ENCODE results near the gene TTLL8. TPM values are rescaled to one million over a fixed set of nuclear protein-coding genes. Genes with fewer than 3 reads are reported as not detected.

The TTLL8 gene
- total RNA-seq, result not detected

DNA sequence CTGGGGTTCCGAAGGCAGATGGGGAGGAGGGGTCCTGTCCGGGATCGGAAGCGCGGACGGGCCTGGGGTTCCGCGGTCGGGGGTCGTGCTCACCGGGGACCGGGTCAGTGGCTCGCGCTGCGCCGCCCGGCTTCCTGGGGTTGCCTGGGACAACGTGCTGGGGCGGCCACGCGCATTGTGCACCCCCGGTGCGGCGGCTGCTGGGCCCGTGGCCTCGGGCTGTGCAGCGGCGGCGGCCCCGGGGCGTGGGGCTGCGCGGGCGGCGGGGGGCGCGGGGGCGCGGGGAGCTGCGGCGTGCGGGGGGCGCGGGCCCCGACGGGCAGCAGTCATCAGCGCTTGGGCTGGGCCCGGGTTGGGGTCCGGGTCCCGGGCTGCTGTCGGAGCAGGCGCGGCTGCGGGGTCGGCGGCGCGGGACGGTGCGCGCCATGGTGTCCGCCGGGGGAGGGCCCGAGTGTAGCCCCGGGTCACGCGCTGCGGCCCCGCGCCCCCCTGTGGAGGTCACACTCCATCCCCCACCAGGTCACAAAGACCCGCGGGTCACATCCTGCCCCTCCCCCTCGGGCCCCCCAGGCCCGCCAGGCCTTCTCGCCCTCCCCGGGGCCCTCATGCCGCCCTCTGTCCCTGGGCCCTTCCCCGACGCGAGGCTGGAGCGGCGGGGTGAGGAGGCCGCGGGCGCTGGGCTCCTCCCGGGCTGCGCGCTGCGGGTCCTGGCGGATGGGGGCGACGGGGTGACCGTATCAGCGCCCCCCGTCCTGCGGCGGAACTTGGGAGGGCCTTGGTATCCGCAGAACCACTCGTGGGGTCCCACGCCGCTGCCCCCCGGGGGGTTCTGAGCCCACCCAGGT is at the start of gene TTLL8:
TTLL8 (minus strand) TSS at position 238 of the 845 bp plus-strand sequence.
- whole genome bisulfite sequencing, 2 donors, result 10 to 32% methylated on average over 17 to 72 of the region's 102 CpGs
- peaks cover 14% of the 10 kb centered on the region for H3K4me1 ChIP-seq
- TF ChIP-seq POLR2A (IDR thresholded peaks at IDR 0.05), result no peak
- TF ChIP-seq, protein P1, sequence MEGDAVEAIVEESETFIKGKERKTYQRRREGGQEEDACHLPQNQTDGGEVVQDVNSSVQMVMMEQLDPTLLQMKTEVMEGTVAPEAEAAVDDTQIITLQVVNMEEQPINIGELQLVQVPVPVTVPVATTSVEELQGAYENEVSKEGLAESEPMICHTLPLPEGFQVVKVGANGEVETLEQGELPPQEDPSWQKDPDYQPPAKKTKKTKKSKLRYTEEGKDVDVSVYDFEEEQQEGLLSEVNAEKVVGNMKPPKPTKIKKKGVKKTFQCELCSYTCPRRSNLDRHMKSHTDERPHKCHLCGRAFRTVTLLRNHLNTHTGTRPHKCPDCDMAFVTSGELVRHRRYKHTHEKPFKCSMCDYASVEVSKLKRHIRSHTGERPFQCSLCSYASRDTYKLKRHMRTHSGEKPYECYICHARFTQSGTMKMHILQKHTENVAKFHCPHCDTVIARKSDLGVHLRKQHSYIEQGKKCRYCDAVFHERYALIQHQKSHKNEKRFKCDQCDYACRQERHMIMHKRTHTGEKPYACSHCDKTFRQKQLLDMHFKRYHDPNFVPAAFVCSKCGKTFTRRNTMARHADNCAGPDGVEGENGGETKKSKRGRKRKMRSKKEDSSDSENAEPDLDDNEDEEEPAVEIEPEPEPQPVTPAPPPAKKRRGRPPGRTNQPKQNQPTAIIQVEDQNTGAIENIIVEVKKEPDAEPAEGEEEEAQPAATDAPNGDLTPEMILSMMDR (IDR thresholded peaks at IDR 0.05), result no peak
- no peaks in the 10 kb centered on the region for H3K36me3 ChIP-seq (replicated peaks in 1 of 2; ENCODE audit: insufficient read depth in 1 of 2, low read depth in 2 of 2)
- H3K9me3 ChIP-seq, result no peaks in the 10 kb centered on the region
- H3K27ac ChIP-seq, result no peak within 1 kb of the TSS
- ATAC-seq, result no peak
- H3K4me3 ChIP-seq, result no peak within 1 kb of the TSS
- no peak for DNase-seq
- intact Hi-C loops (cut with DNase I), result no loop called here
- H3K27me3 ChIP-seq, result peaks cover 0 to 9% of the 10 kb centered on the region in 2 donors

DNA sequence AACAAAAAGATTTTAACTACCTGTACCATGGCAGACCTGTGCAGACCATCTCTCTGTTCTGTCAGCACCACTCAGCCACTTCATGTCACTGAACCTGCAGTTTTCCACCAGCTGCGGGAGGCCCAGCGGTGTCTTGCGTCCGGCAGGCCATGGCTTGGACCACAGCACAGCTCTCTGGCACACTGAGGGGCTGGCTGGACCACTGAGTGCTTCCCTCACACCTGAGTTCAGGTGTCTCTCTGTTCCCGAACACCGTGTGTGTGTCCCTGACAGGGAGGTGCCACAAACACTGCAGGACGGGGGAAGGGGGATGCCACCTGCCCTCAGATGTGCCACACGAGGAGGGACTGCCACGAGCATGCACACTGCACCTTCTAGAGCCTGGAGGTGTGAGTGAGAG is 49.4 kb upstream of the TTLL8 start:
- H3K36me3 ChIP-seq (replicated peaks in 1 of 2; ENCODE audit: insufficient read depth in 1 of 2, low read depth in 2 of 2), result no peaks in the 10 kb centered on the region
- no peaks in the 10 kb centered on the region for H3K9me3 ChIP-seq
- intact Hi-C loops (cut with DNase I), result no loop called here
- DNase-seq (no peak), ATAC-seq (no peak)
- TF ChIP-seq, protein P1 (IDR thresholded peaks at IDR 0.05), result no peak
- TF ChIP-seq POLR2A (IDR thresholded peaks at IDR 0.05), result no peak
- no peaks in the 10 kb centered on the region for H3K4me1 ChIP-seq
- no peaks in the 10 kb centered on the region for H3K27me3 ChIP-seq
- no peak overlapping the region for H3K27ac ChIP-seq
- H3K4me3 ChIP-seq, result no peak overlapping the region
- WGBS, 2 donors, result 78 to 80% methylated on average over 8 to 9 of the region's 9 CpGs

DNA sequence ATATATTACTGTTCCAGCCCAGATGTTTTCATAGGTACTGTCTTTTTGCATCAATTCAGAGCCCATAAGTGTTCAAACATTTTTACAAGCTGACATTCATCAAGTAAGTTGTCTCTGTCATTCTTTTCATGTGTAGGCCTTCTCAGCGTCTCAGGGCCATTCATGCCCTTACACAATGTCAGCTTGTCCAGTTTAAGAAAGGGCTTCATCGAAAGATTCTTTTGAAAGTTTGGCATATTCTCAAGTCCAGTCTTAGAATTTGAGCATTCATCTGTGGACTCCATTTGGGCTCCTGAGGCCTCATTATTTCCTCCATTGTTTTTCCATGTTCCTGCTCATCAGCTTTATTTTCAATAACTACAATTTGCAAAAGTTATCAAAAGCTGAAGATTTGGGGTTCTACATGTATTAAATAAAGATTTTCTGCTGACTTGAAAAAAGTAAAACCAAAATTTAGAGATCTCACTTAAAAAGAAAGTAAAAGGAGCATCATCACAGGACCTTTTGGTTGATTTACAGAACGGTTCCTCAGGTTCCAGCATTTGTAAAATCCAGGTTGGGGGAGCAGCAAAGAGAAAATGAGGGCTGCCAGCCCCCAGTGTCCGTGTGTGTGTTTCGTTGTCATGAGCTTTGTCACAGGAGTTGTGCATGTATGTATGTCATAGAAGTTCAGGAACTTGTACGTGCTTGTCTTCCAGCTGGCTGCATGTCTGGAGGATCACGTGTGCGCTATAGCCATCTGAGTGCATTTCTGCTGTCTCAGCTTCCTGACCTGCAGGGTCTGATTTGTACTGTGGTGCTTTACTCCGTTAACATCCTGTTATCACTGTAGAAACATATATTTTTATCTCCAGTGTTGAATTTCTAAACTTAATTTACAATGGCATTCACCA is 47.4 kb upstream of the TTLL8 start:
- DNase-seq, result peak in 1 of 4 donors; percentile 22

DNA sequence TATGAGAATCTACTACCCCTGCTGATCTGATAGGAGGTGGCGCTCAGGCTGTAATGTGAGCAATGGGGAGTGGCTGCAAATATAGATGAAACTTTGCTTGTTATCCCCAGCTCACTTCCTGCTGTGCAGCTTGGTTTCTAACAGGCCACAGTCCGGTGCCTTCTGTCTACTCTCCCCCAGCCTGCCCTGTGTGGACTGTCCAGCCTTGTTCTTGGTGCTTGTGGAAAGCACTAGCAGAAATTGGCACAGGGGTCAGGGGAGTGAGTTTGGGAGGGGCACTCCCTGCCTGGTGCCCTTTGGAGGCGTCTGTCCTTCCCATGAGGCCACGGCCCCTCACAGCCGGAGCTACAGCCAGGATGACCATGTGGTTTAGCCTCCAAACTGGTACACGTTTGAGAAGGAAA is 46.0 kb upstream of the TTLL8 start:
- Histone ChIP-seq H3K4me3 (no peak overlapping the region), H3K9me3 (no peaks in the 10 kb centered on the region), H3K4me1 (no peaks in the 10 kb centered on the region), H3K36me3 (replicated peaks in 1 of 2; ENCODE audit: insufficient read depth in 1 of 2, low read depth in 2 of 2) (no peaks in the 10 kb centered on the region), H3K27me3 (no peaks in the 10 kb centered on the region), H3K27ac (no peak overlapping the region)
- DNase-seq (no peak), ATAC-seq (no peak)
- WGBS, 2 donors, result 70 to 77% methylated on average over 6 of the region's 6 CpGs
- intact Hi-C loops (cut with DNase I), result no loop called here
- TF ChIP-seq POLR2A (IDR thresholded peaks at IDR 0.05), result no peak
- TF ChIP-seq, protein P1 (IDR thresholded peaks at IDR 0.05), result no peak

More for the DNA sequence above, 47.4 kb upstream of the TTLL8 start:
- H3K27me3 ChIP-seq, result no peaks in the 10 kb centered on the region
- no peak overlapping the region for H3K4me3 ChIP-seq
- 48 to 72% methylated on average over 9 of the region's 9 CpGs for WGBS, 2 donors
- no peak overlapping the region for H3K27ac ChIP-seq
- TF ChIP-seq, protein P1 (IDR thresholded peaks at IDR 0.05), result no peak
- no peak for TF ChIP-seq POLR2A (IDR thresholded peaks at IDR 0.05)
- H3K9me3 ChIP-seq, result no peaks in the 10 kb centered on the region
- intact Hi-C loops (cut with DNase I), result no loop called here
- H3K36me3 ChIP-seq (replicated peaks in 1 of 2; ENCODE audit: insufficient read depth in 1 of 2, low read depth in 2 of 2), result no peaks in the 10 kb centered on the region
- no peaks in the 10 kb centered on the region for H3K4me1 ChIP-seq
- no peak for ATAC-seq
